Right cardiac atrium (tissue), 5 donors: ENCODE measurements around the gene ZNF585A. TPM values are rescaled to one million over a fixed set of nuclear protein-coding genes. Genes with fewer than 3 reads are reported as not detected.
"Not testable (repeated sequence)": the region's sequence is repeated elsewhere in the genome, so short reads cannot be mapped to it uniquely, and the experiment has no call there.

Source experiments
- ATAC-seq, 2 donors: fragments of 200-7000 bp; cut with Tn5 transposase; one replicate each; pipeline versions ENCODE4 v1.8.0 to v1.9.1; 2020; ENCODE audit warnings: moderate library complexity in 2 of 2, mild to moderate bottlenecking in 1 of 2
- DNase-seq, 3 donors: peaks; one replicate each; pipeline ENCODE4 v3.0.0-alpha.2; 2020
- H3K27ac ChIP-seq: one replicate; pipeline ENCODE4 v1.5.1; 2013; ENCODE audit warnings: mild to moderate bottlenecking, low read length, control low read depth, moderate library complexity
- H3K27me3 ChIP-seq: one replicate; pipeline ENCODE4 v1.6.1; 2013; ENCODE audit not compliant: control insufficient read depth, insufficient read depth
- H3K4me1 ChIP-seq: one replicate; pipeline ENCODE4 v1.6.1; 2013; ENCODE audit warnings: low read length; ENCODE audit not compliant: control insufficient read depth, insufficient read depth
- H3K4me3 ChIP-seq: one replicate; pipeline ENCODE4 v1.5.1; 2013; ENCODE audit warnings: low read length, control low read depth
- H3K9me3 ChIP-seq: one replicate; pipeline ENCODE4 v1.6.1; 2013; ENCODE audit warnings: low read length; ENCODE audit not compliant: control insufficient read depth
- WGBS: extraction: QIAGEN DNeasy Blood & Tissue Kit; methylation state at CpG from one replicate; pipeline ENCODE4 v1.1.7; 2013; 5-methylcytosine and 5-hydroxymethylcytosine counted together
- intact Hi-C, 4 donors: fragments of 100-400 bp; cut with DNase I; formaldehyde crosslinking; loops; one replicate each; pipeline versions ENCODE4 v1.11.0 to v1.14.0; 2022 to 2023
- long read RNA-seq, 4 donors: library from polyadenylated mRNA; unstranded; transcript quantifications; one replicate each; pipeline ENCODE4 v2.0.0, GENCODE V29; 2020 to 2021
- polyA plus RNA-seq: library from polyadenylated mRNA; stranded (reverse); fragments of 200-250 nt; gene quantifications from one replicate; pipeline ENCODE4 v1.2.3, GENCODE V29; 2013
- total RNA-seq, 4 donors: library from RNA; stranded (reverse); fragmentation: NEBNext Ultra II Directional; extraction: Animal tissue kit (Norgen Biotek cat#: 25700); gene quantifications; one replicate each; pipeline ENCODE4 v1.2.1, GENCODE V29; 2021
- donor health status: healthy with polysubstance abuse.
- donor health status: DM: no; HTN: yes; CAD: no.
- donor health status: DM: no; HTN: no; CAD: no.
- donor health status: DM: no; HTN: yes; CAD: no; lungs with severe emphysema.
- donor health status: DM: yes; HTN: yes; CAD: no.

Gene ZNF585A
- 10 to 100 TPM; 11.0 to 13.3 (median 12.6) TPM for total RNA-seq
- 18.1 TPM for polyA plus RNA-seq
- long read RNA-seq, donor 1, full-length matches to known transcripts = 13 of 16 reads
- long read RNA-seq, donor 1, partial matches to known transcripts = 1 of 16 reads
- long read RNA-seq, donor 1, other reads (novel, unspliced or antisense) = 2 of 16 reads
- long read RNA-seq, donor 2, full-length matches to known transcripts = 2 of 3 reads
- long read RNA-seq, donor 2, partial matches to known transcripts = 0 of 3 reads
- long read RNA-seq, donor 2, other reads (novel, unspliced or antisense) = 1 of 3 reads
- long read RNA-seq, donor 3, full-length matches to known transcripts = 19 of 24 reads
- long read RNA-seq, donor 3, partial matches to known transcripts = 1 of 24 reads
- long read RNA-seq, donor 3, other reads (novel, unspliced or antisense) = 4 of 24 reads
- long read RNA-seq, donor 4, full-length matches to known transcripts = 3 of 4 reads
- long read RNA-seq, donor 4, partial matches to known transcripts = 0 of 4 reads
- long read RNA-seq, donor 4, other reads (novel, unspliced or antisense) = 1 of 4 reads

DNA sequence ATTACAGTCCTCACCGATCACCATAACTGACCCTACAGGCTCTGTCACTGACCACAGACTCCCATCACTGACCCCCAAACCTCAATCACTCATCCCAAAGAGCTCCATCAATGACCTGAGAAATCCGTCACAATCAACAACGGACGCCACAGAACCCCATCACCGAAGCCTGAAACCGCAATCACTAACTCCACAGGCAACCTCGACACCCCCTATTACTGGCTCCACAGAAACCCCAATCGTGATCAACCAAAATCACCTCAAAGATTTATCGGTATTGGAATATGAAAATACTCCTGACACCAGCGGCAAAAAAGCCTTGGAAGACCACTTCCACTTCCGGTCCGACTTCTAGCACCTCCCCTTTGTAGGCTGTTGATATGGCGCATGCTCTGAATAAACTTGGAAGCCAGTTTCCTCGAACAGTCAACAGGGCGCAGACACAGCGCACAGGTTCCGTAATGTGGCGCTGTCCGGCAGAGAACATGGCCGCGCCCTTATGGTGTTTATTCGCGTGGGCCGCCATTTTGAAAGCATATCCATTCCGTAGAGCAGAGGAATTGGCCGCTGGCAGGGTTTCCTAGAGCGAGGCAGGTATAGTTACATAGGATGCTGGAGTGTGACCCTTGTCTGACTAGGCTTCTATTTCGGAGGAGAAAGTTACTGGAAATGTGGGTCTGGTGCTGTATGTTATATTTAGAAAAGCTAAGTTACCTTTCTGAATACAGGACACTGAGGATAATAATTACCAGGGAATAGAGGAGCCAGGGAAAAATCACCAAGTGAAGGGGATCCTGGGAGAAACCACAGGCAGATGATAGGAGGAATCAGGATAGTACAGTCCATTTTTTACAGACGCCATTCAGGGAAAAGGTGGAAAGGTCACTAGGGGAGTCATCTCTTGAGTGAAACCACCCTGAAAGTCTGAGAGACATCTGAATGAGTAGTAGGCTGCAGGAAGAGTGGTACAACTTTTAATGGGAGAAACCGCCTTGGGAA lies at the start of gene ZNF585A:
ZNF585A (minus strand) TSS at position 328 of the 999 bp plus-strand sequence. CDS start 2,785 bp downstream, outside the sequence.
- Histone ChIP-seq H3K4me3 (peak within 1 kb of the TSS; percentile 100), H3K27me3 (no peaks in the 10 kb centered on the region), H3K4me1 (no peaks in the 10 kb centered on the region), H3K27ac (peak within 1 kb of the TSS; percentile 87), H3K9me3 (no peaks in the 10 kb centered on the region)
- ATAC-seq = peak; percentile 100
- 5% methylated on average over 30 of the region's 30 CpGs for WGBS
- intact Hi-C loops = no loop called here
- DNase-seq = peak; percentile 93 to 97 (median 95)

GRCh38 chr19:37221136-37221535 lies 48.6 kb upstream of the ZNF585A start:
- Histone ChIP-seq H3K4me3 (no peak overlapping the region), H3K27ac (no peak overlapping the region), H3K4me1 (peaks cover 5% of the 10 kb centered on the region), H3K9me3 (no peaks in the 10 kb centered on the region), H3K27me3 (no peaks in the 10 kb centered on the region)
- 97% methylated on average over 2 of the region's 2 CpGs for WGBS
- intact Hi-C loops = no loop called here
- DNase-seq = no peak
- ATAC-seq = no peak

DNA sequence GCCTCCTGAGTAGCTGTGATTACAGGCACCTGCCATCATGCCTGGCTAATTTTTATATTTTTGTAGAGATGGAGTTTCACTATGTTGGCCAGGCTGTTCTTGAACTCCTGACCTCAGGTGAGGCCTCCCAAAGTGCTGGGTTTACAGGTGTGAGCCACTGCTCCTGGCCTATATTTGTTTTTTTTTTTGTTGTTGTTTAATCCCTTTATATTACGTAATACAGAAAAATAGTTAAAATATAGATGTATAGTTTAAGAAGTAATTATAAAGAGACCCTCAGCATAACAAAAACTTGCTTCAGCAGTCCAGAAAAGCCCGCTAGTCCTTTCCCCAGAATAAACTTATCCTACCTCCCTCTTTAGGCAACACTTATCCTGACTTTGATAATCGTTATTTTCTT lies 47.9 kb upstream of the ZNF585A start:
- WGBS = 92% methylated on average over 3 of the region's 3 CpGs

GRCh38 chr19:37218592-37218935 lies 46.1 kb upstream of the ZNF585A start:
- DNase-seq (no peak), ATAC-seq (peak; percentile 4 to 7)
- H3K27me3 ChIP-seq = no peaks in the 10 kb centered on the region
- intact Hi-C loops = loop anchor here in 2 of 4 donors (10.0 kb wide), 1 partner anchor 244 kb away; no protein-coding TSS in a partner anchor
- 14% methylated on average over 6 of the region's 6 CpGs for WGBS
- H3K4me1 ChIP-seq = peaks cover 5% of the 10 kb centered on the region
- H3K27ac ChIP-seq = peak overlapping the region; percentile 95
- no peaks in the 10 kb centered on the region for H3K9me3 ChIP-seq
- peak overlapping the region; percentile 66 for H3K4me3 ChIP-seq

More for the DNA sequence above, 47.9 kb upstream of the ZNF585A start:
- DNase-seq (no peak), ATAC-seq (no peak)
- peaks cover 5% of the 10 kb centered on the region for H3K4me1 ChIP-seq
- H3K4me3 ChIP-seq = no peak overlapping the region
- H3K27ac ChIP-seq = no peak overlapping the region
- no peaks in the 10 kb centered on the region for H3K9me3 ChIP-seq
- intact Hi-C loops = no loop called here
- no peaks in the 10 kb centered on the region for H3K27me3 ChIP-seq

DNA sequence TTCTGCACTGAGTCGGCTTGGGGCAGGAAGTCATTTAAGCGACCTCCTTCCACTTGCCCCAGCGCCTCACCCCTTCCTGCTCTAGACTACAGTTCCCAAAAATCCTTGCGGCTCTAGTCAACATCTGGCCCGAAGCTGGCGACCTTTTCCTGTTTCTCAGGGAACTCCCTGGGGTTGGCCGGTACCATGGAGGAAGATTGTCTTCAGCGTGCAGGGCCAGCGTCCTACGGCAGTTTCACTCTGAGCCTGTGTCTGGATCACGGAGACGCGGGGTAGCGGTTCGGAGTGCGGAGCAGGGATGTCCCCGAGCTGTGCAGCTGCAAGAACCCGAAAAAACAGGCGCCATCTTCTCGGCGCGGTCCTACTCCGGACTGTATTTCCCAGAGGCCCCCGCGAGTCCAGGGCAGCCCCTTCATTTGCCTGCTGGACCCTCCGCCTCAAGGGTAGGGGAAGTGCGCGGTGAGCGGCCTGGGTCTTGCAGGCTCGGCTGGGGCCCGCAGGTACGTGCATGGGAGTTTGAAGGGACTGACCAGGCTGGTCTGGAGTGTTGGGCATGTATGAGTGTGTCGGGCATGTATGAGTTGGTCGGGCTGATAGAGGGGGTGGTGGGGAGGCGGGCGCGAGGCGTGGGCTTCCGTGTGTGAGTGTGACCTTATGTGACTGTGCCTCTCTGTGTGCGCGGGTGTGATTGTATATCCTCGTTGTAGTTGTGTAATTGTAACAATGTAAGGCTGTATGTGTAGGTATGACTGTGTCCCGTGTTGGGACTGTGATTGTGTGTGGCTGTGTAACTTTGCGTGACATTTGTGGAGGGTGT lies 45.5 kb upstream of the ZNF585A start, which contains the start of gene ZNF383:
ZNF383 (plus strand) TSS at position 440 of the 817 bp plus-strand sequence. CDS start 12,240 bp downstream, outside the sequence.
- Histone ChIP-seq H3K4me1 (peaks cover 5% of the 10 kb centered on the region), H3K27me3 (no peaks in the 10 kb centered on the region), H3K4me3 (peak within 1 kb of the TSS; percentile 66), H3K9me3 (no peaks in the 10 kb centered on the region), H3K27ac (peak within 1 kb of the TSS; percentile 95)
- peak; percentile 98 for ATAC-seq
- peak; percentile 87 to 95 (median 94) for DNase-seq
- intact Hi-C loops = loop anchor here in 2 of 4 donors (10.0 kb wide), 1 partner anchor 243 kb away; no protein-coding TSS in a partner anchor
- WGBS = under 1% methylated on average over 44 of the region's 44 CpGs

DNA sequence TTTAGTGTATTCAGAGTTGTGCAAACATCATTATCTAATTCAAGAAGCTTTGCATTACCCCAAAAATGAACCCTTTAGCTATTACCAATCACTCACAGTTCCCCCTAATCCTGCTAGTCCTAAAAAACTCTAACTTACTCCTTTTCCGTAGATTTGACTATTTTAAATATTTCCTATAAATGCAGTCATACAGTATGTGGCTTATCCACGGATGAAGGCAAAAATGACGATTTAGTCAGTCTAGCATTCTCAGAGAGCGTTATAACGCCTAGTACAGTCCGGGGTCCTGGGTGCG lies 44.9 kb upstream of the ZNF585A start:
- H3K27ac ChIP-seq = peak overlapping the region; percentile 95
- H3K4me1 ChIP-seq = peaks cover 5% of the 10 kb centered on the region
- H3K9me3 ChIP-seq = no peaks in the 10 kb centered on the region
- under 1% methylated on average over 7 of the region's 7 CpGs for WGBS
- no peaks in the 10 kb centered on the region for H3K27me3 ChIP-seq
- intact Hi-C loops = loop anchor here in 2 of 4 donors (10.0 kb wide), 1 partner anchor 243 kb away; no protein-coding TSS in a partner anchor
- H3K4me3 ChIP-seq = peak overlapping the region; percentile 66
- ATAC-seq = no peak
- no peak for DNase-seq

DNA sequence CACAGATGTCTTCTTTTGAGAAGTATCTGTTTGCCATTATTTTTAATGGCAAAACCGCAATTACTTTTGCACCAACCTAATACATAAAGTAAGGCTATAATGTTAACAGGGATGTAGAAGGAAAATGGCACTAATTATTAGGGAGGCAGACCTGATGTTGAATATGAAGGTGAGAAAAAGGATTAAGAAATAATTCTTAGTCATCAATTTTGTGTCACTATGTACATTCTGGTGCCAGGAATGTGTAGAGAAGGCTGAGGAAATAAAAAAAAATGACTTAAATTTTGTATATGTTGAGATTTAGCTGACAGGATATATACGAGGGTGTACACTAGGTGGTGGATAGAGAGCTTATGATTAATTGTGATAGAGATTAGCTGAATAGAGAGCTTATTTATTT lies 25.3 kb upstream of the ZNF585A start:
- Histone ChIP-seq H3K27me3 (no peaks in the 10 kb centered on the region), H3K4me3 (no peak overlapping the region), H3K4me1 (no peaks in the 10 kb centered on the region), H3K27ac (no peak overlapping the region), H3K9me3 (peaks cover 2% of the 10 kb centered on the region)
- DNase-seq (no peak), ATAC-seq (no peak)
- 94% methylated on average over 2 of the region's 2 CpGs for WGBS
- intact Hi-C loops = no loop called here

GRCh38 chr19:37197115-37197514 lies 24.6 kb upstream of the ZNF585A start:
- H3K4me3 ChIP-seq, ATAC-seq, H3K27ac ChIP-seq, DNase-seq, H3K27me3 ChIP-seq, intact Hi-C loops, H3K4me1 ChIP-seq, H3K9me3 ChIP-seq: not testable (repeated sequence)
- WGBS = 99% methylated on average over 5 of the region's 5 CpGs

DNA sequence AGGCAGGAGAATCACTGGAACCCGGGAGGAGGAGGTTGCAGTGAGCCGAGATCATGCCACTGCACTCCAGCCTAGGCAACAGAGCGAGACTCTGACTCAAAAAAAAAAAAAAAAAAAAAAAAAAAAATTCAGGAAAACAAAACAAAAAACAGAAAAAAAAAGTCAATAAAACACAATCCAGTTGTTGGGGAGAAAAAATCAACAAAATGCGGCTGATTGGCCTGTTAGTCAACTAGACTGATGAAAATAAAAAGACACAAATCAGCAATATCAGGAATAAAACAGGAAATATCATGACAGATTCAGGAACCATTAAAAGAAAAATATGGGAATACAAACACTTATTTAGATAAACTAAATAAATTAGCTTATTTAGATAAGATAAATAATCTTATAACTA lies 22.8 kb upstream of the ZNF585A start:
- H3K27ac ChIP-seq, H3K9me3 ChIP-seq, intact Hi-C loops, H3K4me3 ChIP-seq, H3K27me3 ChIP-seq, ATAC-seq, H3K4me1 ChIP-seq, DNase-seq: not testable (repeated sequence)
- 98% methylated on average over 4 of the region's 4 CpGs for WGBS

- H3K27ac ChIP-seq, ATAC-seq, H3K4me1 ChIP-seq, intact Hi-C loops, DNase-seq, H3K4me3 ChIP-seq, H3K27me3 ChIP-seq: not testable (repeated sequence)
- 94% methylated on average over 4 of the region's 4 CpGs for WGBS
- H3K9me3 ChIP-seq = peaks cover 15% of the 10 kb centered on the region
Measured at GRCh38 chr19:37186071-37186470, 13.6 kb upstream of the ZNF585A start.
